Activated naive CD8-positive, alpha-beta T cell treated with anti-CD3 and anti-CD28 coated beads, Interleukin-2, amount 50 U/mL, for 24 hours (primary cell): ENCODE results near the gene DOCK4.

ENCODE experiments used
- ATAC-seq: fragments of 150-1000 bp; cut with Tn5 transposase; one replicate; pipeline ENCODE4 v1.10.0; 2021
- DNase-seq: peaks from one replicate; pipeline ENCODE4 v3.0.0; 2021
- H3K27ac Mint-ChIP-seq: one replicate; pipeline ENCODE4 v1.8.0; 2021; ENCODE audit warnings: mild to moderate bottlenecking, mixed read lengths
- H3K27me3 Mint-ChIP-seq: one replicate; pipeline ENCODE4 v1.8.0; 2021; ENCODE audit warnings: mixed read lengths
- H3K36me3 Mint-ChIP-seq: one replicate; pipeline ENCODE4 v1.8.0; 2021; ENCODE audit warnings: low read depth, mixed read lengths
- H3K4me1 Mint-ChIP-seq: one replicate; pipeline ENCODE4 v1.8.0; 2021; ENCODE audit warnings: mixed read lengths
- H3K4me3 Mint-ChIP-seq: one replicate; pipeline ENCODE4 v1.8.0; 2021; ENCODE audit warnings: mild to moderate bottlenecking, moderate library complexity, mixed read lengths
- H3K9me3 Mint-ChIP-seq: one replicate; pipeline ENCODE4 v1.8.0; 2021; ENCODE audit warnings: mixed read lengths

Gene DOCK4

DNA sequence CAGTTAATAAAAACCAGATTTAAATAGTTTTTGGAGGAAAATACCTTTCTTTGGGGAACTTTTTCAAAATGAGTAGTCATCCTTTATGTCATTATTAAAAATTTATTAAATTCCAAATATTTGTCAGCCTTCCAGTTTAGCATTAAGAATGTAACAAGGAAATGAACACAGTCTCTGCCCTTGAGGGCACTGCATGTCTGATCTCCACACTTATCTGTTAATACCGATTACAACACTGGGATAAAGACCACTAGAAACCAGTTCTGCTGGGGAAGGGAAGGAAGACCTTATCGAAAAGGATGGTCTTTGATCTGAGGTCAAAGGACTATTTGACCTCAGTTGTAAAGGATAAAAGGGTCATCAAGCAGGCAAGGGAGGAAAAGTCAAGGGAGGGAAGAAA, 320.0 kb downstream of the DOCK4 start:
- no peaks in the 10 kb centered on the region for H3K36me3 Mint-ChIP-seq
- H3K27ac Mint-ChIP-seq: no peak overlapping the region
- DNase-seq: no peak
- H3K4me1 Mint-ChIP-seq: no peaks in the 10 kb centered on the region
- no peak overlapping the region for H3K4me3 Mint-ChIP-seq
- H3K9me3 Mint-ChIP-seq: peaks cover 5% of the 10 kb centered on the region
- no peak for ATAC-seq
- H3K27me3 Mint-ChIP-seq: no peaks in the 10 kb centered on the region

DNA sequence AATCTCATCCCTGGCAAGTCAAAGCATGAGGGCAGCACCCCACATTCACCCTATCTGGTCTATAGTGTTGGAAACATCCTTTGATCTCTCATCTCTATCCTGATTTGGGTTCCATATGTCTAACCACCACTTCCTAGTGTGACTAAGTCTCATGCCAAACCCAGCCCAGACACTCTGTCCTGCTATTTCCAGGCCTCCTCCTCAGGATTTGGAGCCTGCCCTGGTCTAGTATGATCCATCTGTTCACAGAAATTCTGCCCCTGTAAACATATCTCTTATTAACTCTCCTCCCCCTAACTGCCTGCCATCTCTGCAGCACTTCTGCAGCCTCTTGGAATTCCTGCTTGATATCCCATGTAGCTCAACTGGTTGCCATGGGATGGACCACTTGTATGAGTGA, 323.0 kb downstream of the DOCK4 start:
- peaks cover 10% of the 10 kb centered on the region for H3K9me3 Mint-ChIP-seq
- H3K4me1 Mint-ChIP-seq: no peaks in the 10 kb centered on the region
- no peak overlapping the region for H3K27ac Mint-ChIP-seq
- peaks cover 3% of the 10 kb centered on the region for H3K27me3 Mint-ChIP-seq
- no peak overlapping the region for H3K4me3 Mint-ChIP-seq
- H3K36me3 Mint-ChIP-seq: no peaks in the 10 kb centered on the region
- ATAC-seq (no peak), DNase-seq (no peak)

- no peak overlapping the region for H3K27ac Mint-ChIP-seq
- H3K9me3 Mint-ChIP-seq: peaks cover 10% of the 10 kb centered on the region
- H3K4me3 Mint-ChIP-seq: no peak overlapping the region
- no peak for ATAC-seq
- no peak for DNase-seq
- peaks cover 3% of the 10 kb centered on the region for H3K27me3 Mint-ChIP-seq
- H3K4me1 Mint-ChIP-seq: no peaks in the 10 kb centered on the region
- no peaks in the 10 kb centered on the region for H3K36me3 Mint-ChIP-seq
Observed at GRCh38 chr7:111878785-111879184, 327.4 kb downstream of the DOCK4 start.

DNA sequence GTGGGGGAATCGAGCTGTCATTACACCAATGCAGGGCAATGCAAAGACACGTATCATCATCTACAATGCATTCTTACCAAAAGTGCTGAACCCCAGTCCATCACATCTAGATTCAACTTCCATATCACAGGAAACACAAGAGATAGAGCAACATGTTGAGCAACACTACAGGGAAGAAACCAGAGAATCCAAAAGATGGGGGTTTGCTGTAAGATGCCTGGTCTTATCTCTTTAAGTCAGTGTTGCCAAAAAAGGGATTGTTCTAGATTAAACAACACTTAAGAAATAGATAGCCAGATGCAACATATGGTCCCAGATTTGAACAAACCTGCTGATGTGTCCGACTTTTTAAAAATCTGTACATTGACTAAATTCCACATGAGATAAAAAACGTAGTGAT, 328.3 kb downstream of the DOCK4 start:
- Mint-ChIP-seq H3K9me3 (peaks cover 10% of the 10 kb centered on the region), H3K27me3 (peaks cover 3% of the 10 kb centered on the region), H3K27ac (no peak overlapping the region), H3K36me3 (no peaks in the 10 kb centered on the region), H3K4me3 (no peak overlapping the region), H3K4me1 (no peaks in the 10 kb centered on the region)
- ATAC-seq (no peak), DNase-seq (no peak)

GRCh38 chr7:111873963-111874690, 332.1 kb downstream of the DOCK4 start:
- Mint-ChIP-seq H3K27ac (no peak overlapping the region), H3K4me3 (no peak overlapping the region), H3K36me3 (no peaks in the 10 kb centered on the region), H3K4me1 (no peaks in the 10 kb centered on the region), H3K27me3 (no peaks in the 10 kb centered on the region), H3K9me3 (no peaks in the 10 kb centered on the region)
- DNase-seq (no peak), ATAC-seq (no peak)

DNA sequence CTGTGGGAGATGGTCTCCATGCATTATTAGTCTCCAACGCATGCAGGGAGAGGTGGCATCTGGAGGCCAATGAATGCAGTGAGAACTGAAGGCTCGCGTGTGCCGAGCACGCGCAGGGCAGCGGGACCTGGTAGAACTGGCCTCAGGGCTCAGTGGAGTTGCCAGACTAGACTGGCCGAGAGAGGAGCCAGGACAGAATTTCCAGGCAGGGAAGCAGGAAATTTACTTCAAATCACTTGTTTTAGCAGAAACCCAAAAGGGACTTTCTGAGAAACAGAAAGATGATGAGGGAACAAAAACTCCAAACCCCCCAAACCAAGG, 332.9 kb downstream of the DOCK4 start:
- Mint-ChIP-seq H3K4me3 (no peak overlapping the region), H3K36me3 (no peaks in the 10 kb centered on the region), H3K27ac (no peak overlapping the region), H3K27me3 (no peaks in the 10 kb centered on the region), H3K9me3 (no peaks in the 10 kb centered on the region), H3K4me1 (no peaks in the 10 kb centered on the region)
- ATAC-seq: no peak
- no peak for DNase-seq

DNA sequence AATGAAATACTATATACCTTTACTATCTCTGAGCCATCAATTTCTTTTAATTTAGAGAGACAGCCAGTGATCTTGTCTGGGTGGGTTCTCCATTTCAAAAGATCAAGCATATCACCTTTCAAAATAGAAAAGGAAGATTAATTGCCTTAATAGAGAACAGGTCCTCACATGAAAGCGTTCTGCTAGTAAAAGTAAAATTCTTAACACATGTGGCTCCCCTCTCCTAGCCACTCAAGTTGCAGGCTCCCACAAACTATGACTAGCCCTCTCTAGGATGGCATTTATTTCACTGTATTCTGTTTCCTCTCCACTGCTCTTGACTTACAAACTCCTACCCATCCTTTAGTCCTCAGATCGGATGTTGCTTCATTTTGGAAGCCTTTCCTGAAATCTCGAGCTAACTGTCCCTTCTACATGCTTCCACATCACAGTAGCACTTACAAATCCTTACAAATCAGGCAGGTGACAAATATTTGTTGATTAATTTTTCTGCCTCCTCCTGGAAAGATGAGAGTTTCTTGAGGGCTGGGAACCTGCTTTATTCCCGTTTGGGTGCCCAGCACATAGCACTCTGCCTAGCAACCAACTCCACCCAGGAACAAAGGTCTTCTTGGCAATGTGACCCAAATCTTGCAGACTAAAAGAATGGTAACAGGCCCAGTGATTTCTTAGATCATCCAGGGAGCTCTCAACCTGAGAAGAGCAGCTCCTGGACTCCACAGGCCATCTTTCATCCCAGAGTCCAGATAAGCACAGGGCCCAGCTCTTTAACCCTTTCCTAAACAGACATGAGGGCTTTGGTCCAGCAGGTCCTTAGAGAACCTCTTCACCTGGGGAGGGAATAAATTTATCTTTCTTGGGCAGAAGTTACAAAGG, 333.5 kb downstream of the DOCK4 start:
- H3K4me3 Mint-ChIP-seq: no peak overlapping the region
- DNase-seq: no peak
- no peak overlapping the region for H3K27ac Mint-ChIP-seq
- H3K4me1 Mint-ChIP-seq: no peaks in the 10 kb centered on the region
- no peaks in the 10 kb centered on the region for H3K36me3 Mint-ChIP-seq
- no peak for ATAC-seq
- no peaks in the 10 kb centered on the region for H3K9me3 Mint-ChIP-seq
- no peaks in the 10 kb centered on the region for H3K27me3 Mint-ChIP-seq

GRCh38 chr7:111871283-111871682, 334.9 kb downstream of the DOCK4 start:
- H3K9me3 Mint-ChIP-seq: no peaks in the 10 kb centered on the region
- H3K27ac Mint-ChIP-seq: no peak overlapping the region
- no peak overlapping the region for H3K4me3 Mint-ChIP-seq
- H3K36me3 Mint-ChIP-seq: no peaks in the 10 kb centered on the region
- DNase-seq: no peak
- no peaks in the 10 kb centered on the region for H3K4me1 Mint-ChIP-seq
- no peaks in the 10 kb centered on the region for H3K27me3 Mint-ChIP-seq
- ATAC-seq: no peak

GRCh38 chr7:111869280-111869679, 336.9 kb downstream of the DOCK4 start:
- no peaks in the 10 kb centered on the region for H3K27me3 Mint-ChIP-seq
- no peak for ATAC-seq
- no peak overlapping the region for H3K27ac Mint-ChIP-seq
- no peaks in the 10 kb centered on the region for H3K36me3 Mint-ChIP-seq
- H3K9me3 Mint-ChIP-seq: no peaks in the 10 kb centered on the region
- no peaks in the 10 kb centered on the region for H3K4me1 Mint-ChIP-seq
- no peak for DNase-seq
- H3K4me3 Mint-ChIP-seq: no peak overlapping the region

- H3K4me3 Mint-ChIP-seq: no peak overlapping the region
- no peaks in the 10 kb centered on the region for H3K9me3 Mint-ChIP-seq
- ATAC-seq (no peak), DNase-seq (no peak)
- H3K27me3 Mint-ChIP-seq: no peaks in the 10 kb centered on the region
- H3K4me1 Mint-ChIP-seq: no peaks in the 10 kb centered on the region
- no peaks in the 10 kb centered on the region for H3K36me3 Mint-ChIP-seq
- no peak overlapping the region for H3K27ac Mint-ChIP-seq
Observed at GRCh38 chr7:111867348-111867931, 338.8 kb downstream of the DOCK4 start.

DNA sequence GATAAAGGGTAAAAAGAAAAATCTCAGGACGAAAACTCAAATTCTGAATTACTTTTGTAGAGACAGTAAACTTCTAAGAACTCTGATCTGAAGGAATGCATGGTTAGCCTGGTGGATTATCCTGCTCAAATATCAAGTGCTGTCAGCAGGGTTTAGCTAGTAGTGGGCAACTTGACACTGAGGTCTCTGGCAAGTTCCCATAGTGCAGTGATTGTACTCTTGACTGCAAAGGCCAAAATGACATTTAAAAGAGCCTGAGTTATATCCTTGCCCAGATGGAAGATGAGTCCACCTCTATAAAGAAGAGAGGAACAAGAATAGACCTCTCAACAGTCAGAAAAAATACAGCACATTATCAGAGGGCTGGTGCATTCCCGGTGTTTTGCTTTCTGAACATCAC, 339.4 kb downstream of the DOCK4 start:
- no peak overlapping the region for H3K4me3 Mint-ChIP-seq
- no peaks in the 10 kb centered on the region for H3K27me3 Mint-ChIP-seq
- ATAC-seq (no peak), DNase-seq (no peak)
- H3K36me3 Mint-ChIP-seq: no peaks in the 10 kb centered on the region
- H3K4me1 Mint-ChIP-seq: no peaks in the 10 kb centered on the region
- no peak overlapping the region for H3K27ac Mint-ChIP-seq
- H3K9me3 Mint-ChIP-seq: no peaks in the 10 kb centered on the region

- Mint-ChIP-seq H3K4me3 (no peak overlapping the region), H3K27ac (no peak overlapping the region), H3K27me3 (peaks cover 2% of the 10 kb centered on the region), H3K36me3 (no peaks in the 10 kb centered on the region), H3K9me3 (no peaks in the 10 kb centered on the region), H3K4me1 (no peaks in the 10 kb centered on the region)
- ATAC-seq: no peak
- no peak for DNase-seq
Observed at GRCh38 chr7:111865430-111865829, 340.8 kb downstream of the DOCK4 start.

- ATAC-seq (no peak), DNase-seq (no peak)
- H3K4me1 Mint-ChIP-seq: no peaks in the 10 kb centered on the region
- no peaks in the 10 kb centered on the region for H3K36me3 Mint-ChIP-seq
- no peak overlapping the region for H3K4me3 Mint-ChIP-seq
- H3K27ac Mint-ChIP-seq: no peak overlapping the region
- H3K27me3 Mint-ChIP-seq: peaks cover 6% of the 10 kb centered on the region
- no peaks in the 10 kb centered on the region for H3K9me3 Mint-ChIP-seq
Observed at GRCh38 chr7:111864291-111864976, 341.8 kb downstream of the DOCK4 start.

- Mint-ChIP-seq H3K4me1 (no peaks in the 10 kb centered on the region), H3K36me3 (no peaks in the 10 kb centered on the region), H3K9me3 (no peaks in the 10 kb centered on the region), H3K27me3 (peaks cover 6% of the 10 kb centered on the region), H3K27ac (no peak overlapping the region), H3K4me3 (no peak overlapping the region)
- ATAC-seq: no peak
- DNase-seq: no peak
Observed at GRCh38 chr7:111863269-111863668, 342.9 kb downstream of the DOCK4 start.

GRCh38 chr7:111860248-111860647, 346.0 kb downstream of the DOCK4 start:
- H3K4me1 Mint-ChIP-seq: no peaks in the 10 kb centered on the region
- H3K27ac Mint-ChIP-seq: no peak overlapping the region
- no peak for ATAC-seq
- H3K9me3 Mint-ChIP-seq: no peaks in the 10 kb centered on the region
- H3K4me3 Mint-ChIP-seq: no peak overlapping the region
- H3K36me3 Mint-ChIP-seq: no peaks in the 10 kb centered on the region
- no peak for DNase-seq
- H3K27me3 Mint-ChIP-seq: peaks cover 7% of the 10 kb centered on the region
